ENCODE results near the gene NFAM1. TPM values are rescaled to one million over a fixed set of nuclear protein-coding genes. Genes with fewer than 3 reads are reported as not detected.

NFAM1 gene
- total RNA-seq, 2 donors from 2014 or later = 4.1 to 4.4 TPM

- H3K9me3 ChIP-seq = no peaks in the 10 kb centered on the region
- H3K4me3 ChIP-seq = no peak overlapping the region
- ATAC-seq (ENCODE audit: insufficient number of reproducible peaks, low FRiP score, low read depth) (no peak), DNase-seq (ENCODE audit: low spot score) (no peak)
- no peak for TF ChIP-seq CTCF (IDR thresholded peaks at IDR 0.05)
- no peak overlapping the region for H3K27ac ChIP-seq
- no peaks in the 10 kb centered on the region for H3K27me3 ChIP-seq (replicated peaks; ENCODE audit: insufficient read depth)
- no peaks in the 10 kb centered on the region for H3K36me3 ChIP-seq
- no peaks in the 10 kb centered on the region for H3K4me1 ChIP-seq (ENCODE audit: control insufficient read depth in 1 of 2, low read depth in 2 of 2)
Measured at GRCh38 chr22:42452916-42453315, 20.7 kb upstream of the NFAM1 start.

GRCh38 chr22:42452456-42452855 is 20.3 kb upstream of the NFAM1 start:
- no peak overlapping the region for H3K4me3 ChIP-seq
- no peak overlapping the region for H3K27ac ChIP-seq
- no peaks in the 10 kb centered on the region for H3K36me3 ChIP-seq
- no peak for TF ChIP-seq CTCF (IDR thresholded peaks at IDR 0.05)
- H3K27me3 ChIP-seq (replicated peaks; ENCODE audit: insufficient read depth) = no peaks in the 10 kb centered on the region
- ATAC-seq (ENCODE audit: insufficient number of reproducible peaks, low FRiP score, low read depth) = no peak
- H3K4me1 ChIP-seq (ENCODE audit: control insufficient read depth in 1 of 2, low read depth in 2 of 2) = no peaks in the 10 kb centered on the region
- H3K9me3 ChIP-seq = no peaks in the 10 kb centered on the region
- DNase-seq (ENCODE audit: low spot score) = no peak

- no peak for DNase-seq (ENCODE audit: low spot score)
- Histone ChIP-seq H3K4me1 (ENCODE audit: control insufficient read depth in 1 of 2, low read depth in 2 of 2) (no peaks in the 10 kb centered on the region), H3K27me3 (replicated peaks; ENCODE audit: insufficient read depth) (no peaks in the 10 kb centered on the region), H3K36me3 (no peaks in the 10 kb centered on the region), H3K27ac (no peak overlapping the region), H3K9me3 (no peaks in the 10 kb centered on the region), H3K4me3 (no peak overlapping the region)
- ATAC-seq (ENCODE audit: insufficient number of reproducible peaks, low FRiP score, low read depth) = no peak
- no peak for TF ChIP-seq CTCF (IDR thresholded peaks at IDR 0.05)
Measured at GRCh38 chr22:42451499-42452145, 19.4 kb upstream of the NFAM1 start.

GRCh38 chr22:42450862-42451261 is 18.7 kb upstream of the NFAM1 start:
- no peak for TF ChIP-seq CTCF (IDR thresholded peaks at IDR 0.05)
- no peak overlapping the region for H3K4me3 ChIP-seq
- no peaks in the 10 kb centered on the region for H3K9me3 ChIP-seq
- no peaks in the 10 kb centered on the region for H3K4me1 ChIP-seq (ENCODE audit: control insufficient read depth in 1 of 2, low read depth in 2 of 2)
- H3K27me3 ChIP-seq (replicated peaks; ENCODE audit: insufficient read depth) = no peaks in the 10 kb centered on the region
- no peaks in the 10 kb centered on the region for H3K36me3 ChIP-seq
- no peak for DNase-seq (ENCODE audit: low spot score)
- no peak overlapping the region for H3K27ac ChIP-seq
- no peak for ATAC-seq (ENCODE audit: insufficient number of reproducible peaks, low FRiP score, low read depth)

- no peaks in the 10 kb centered on the region for H3K9me3 ChIP-seq
- no peak for TF ChIP-seq CTCF (IDR thresholded peaks at IDR 0.05)
- DNase-seq (ENCODE audit: low spot score) (no peak), ATAC-seq (ENCODE audit: insufficient number of reproducible peaks, low FRiP score, low read depth) (no peak)
- H3K4me1 ChIP-seq (ENCODE audit: control insufficient read depth in 1 of 2, low read depth in 2 of 2) = peaks cover 6 to 24% of the 10 kb centered on the region in 2 donors
- H3K36me3 ChIP-seq = no peaks in the 10 kb centered on the region
- no peak overlapping the region for H3K27ac ChIP-seq
- no peak overlapping the region for H3K4me3 ChIP-seq
- H3K27me3 ChIP-seq (replicated peaks; ENCODE audit: insufficient read depth) = no peaks in the 10 kb centered on the region
Measured at GRCh38 chr22:42446151-42446550, 13.9 kb upstream of the NFAM1 start.

Data from thoracic aorta (tissue), 2 donors.